ENCODE results near the gene PARP9.
"Not testable (repeated sequence)": the region's sequence is repeated elsewhere in the genome, so short reads cannot be mapped to it uniquely, and the experiment has no call there.

Gene PARP9

GRCh38 chr3:122505676-122506075, 58.4 kb downstream of the PARP9 start:
- no peak for TF ChIP-seq CTCF (conservative IDR thresholded peaks at IDR 0.05)
- no peak for TF ChIP-seq ZFX (IDR thresholded peaks at IDR 0.05)
- no peak overlapping the region for H3K27ac ChIP-seq

- TF ChIP-seq CTCF (conservative IDR thresholded peaks at IDR 0.05) (no peak), ZFX (IDR thresholded peaks at IDR 0.05) (no peak)
Observed at GRCh38 chr3:122502941-122503340, 61.2 kb downstream of the PARP9 start.

GRCh38 chr3:122502139-122502538, 62.0 kb downstream of the PARP9 start:
- no peak for TF ChIP-seq ZFX (IDR thresholded peaks at IDR 0.05)
- no peak overlapping the region for H3K27ac ChIP-seq

More at GRCh38 chr3:122502941-122503340, 61.2 kb downstream of the PARP9 start:
- no peak overlapping the region for H3K27ac ChIP-seq

GRCh38 chr3:122500964-122501363, 63.1 kb downstream of the PARP9 start:
- H3K27ac ChIP-seq = not testable (repeated sequence)

- no peak for TF ChIP-seq CTCF (conservative IDR thresholded peaks at IDR 0.05)
- TF ChIP-seq ZFX (IDR thresholded peaks at IDR 0.05) = no peak
- no peak overlapping the region for H3K27ac ChIP-seq
Observed at GRCh38 chr3:122498152-122498551, 65.9 kb downstream of the PARP9 start.

GRCh38 chr3:122497425-122497824, 66.7 kb downstream of the PARP9 start:
- no peak overlapping the region for H3K27ac ChIP-seq
- TF ChIP-seq CTCF (conservative IDR thresholded peaks at IDR 0.05) (no peak), ZFX (IDR thresholded peaks at IDR 0.05) (no peak)

- no peak overlapping the region for H3K27ac ChIP-seq
- TF ChIP-seq CTCF (conservative IDR thresholded peaks at IDR 0.05) (no peak), ZFX (IDR thresholded peaks at IDR 0.05) (no peak)
Observed at GRCh38 chr3:122496508-122496907, 67.6 kb downstream of the PARP9 start.

- TF ChIP-seq ZFX (IDR thresholded peaks at IDR 0.05) (no peak), CTCF (conservative IDR thresholded peaks at IDR 0.05) (no peak)
Observed at GRCh38 chr3:122493296-122493695, 70.8 kb downstream of the PARP9 start.

More at GRCh38 chr3:122493296-122493695, 70.8 kb downstream of the PARP9 start:
- H3K27ac ChIP-seq = no peak overlapping the region
